Epithelial cell of esophagus (primary cell): ENCODE data around the gene SETBP1.

Experiments
- DNase-seq: peaks from one replicate; pipeline ENCODE4 v3.0.0; 2010; ENCODE audit warnings: low read depth
- H3K4me3 ChIP-seq: 2 replicates; pipeline ENCODE4 v1.5.1; 2011; ENCODE audit warnings: mild to moderate bottlenecking, low read length, control low read depth
- TF ChIP-seq, protein P1 (sequence below): IDR thresholded peaks from 2 replicates; pipeline ENCODE4 v1.5.1; 2011; ENCODE audit warnings: low read depth, mild to moderate bottlenecking, low read length, control low read depth, inconsistent platforms; ENCODE audit not compliant: insufficient read depth; ENCODE audit errors: missing control alignments

Gene SETBP1

DNA sequence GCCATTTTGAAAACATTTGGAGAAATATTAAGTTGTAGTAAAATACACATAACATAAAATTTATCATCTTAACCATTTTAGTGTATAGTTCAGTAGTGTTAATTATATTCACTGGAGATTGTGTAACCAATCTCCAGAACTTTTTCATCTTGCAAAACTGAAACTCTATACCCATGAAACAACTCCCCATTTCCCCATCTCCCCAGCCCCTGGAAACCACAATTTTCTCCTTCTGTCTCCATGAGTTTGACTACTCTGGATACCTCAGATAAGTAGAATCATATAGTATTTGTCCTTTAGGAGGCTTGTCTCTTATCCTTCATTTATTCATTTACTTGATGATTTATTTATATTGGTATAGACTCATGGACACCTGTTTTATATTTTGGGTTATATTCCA is 392.9 kb downstream of the SETBP1 start:
- TF ChIP-seq, protein P1, sequence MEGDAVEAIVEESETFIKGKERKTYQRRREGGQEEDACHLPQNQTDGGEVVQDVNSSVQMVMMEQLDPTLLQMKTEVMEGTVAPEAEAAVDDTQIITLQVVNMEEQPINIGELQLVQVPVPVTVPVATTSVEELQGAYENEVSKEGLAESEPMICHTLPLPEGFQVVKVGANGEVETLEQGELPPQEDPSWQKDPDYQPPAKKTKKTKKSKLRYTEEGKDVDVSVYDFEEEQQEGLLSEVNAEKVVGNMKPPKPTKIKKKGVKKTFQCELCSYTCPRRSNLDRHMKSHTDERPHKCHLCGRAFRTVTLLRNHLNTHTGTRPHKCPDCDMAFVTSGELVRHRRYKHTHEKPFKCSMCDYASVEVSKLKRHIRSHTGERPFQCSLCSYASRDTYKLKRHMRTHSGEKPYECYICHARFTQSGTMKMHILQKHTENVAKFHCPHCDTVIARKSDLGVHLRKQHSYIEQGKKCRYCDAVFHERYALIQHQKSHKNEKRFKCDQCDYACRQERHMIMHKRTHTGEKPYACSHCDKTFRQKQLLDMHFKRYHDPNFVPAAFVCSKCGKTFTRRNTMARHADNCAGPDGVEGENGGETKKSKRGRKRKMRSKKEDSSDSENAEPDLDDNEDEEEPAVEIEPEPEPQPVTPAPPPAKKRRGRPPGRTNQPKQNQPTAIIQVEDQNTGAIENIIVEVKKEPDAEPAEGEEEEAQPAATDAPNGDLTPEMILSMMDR: no peak
- no peak for DNase-seq
- H3K4me3 ChIP-seq: no peak overlapping the region

DNA sequence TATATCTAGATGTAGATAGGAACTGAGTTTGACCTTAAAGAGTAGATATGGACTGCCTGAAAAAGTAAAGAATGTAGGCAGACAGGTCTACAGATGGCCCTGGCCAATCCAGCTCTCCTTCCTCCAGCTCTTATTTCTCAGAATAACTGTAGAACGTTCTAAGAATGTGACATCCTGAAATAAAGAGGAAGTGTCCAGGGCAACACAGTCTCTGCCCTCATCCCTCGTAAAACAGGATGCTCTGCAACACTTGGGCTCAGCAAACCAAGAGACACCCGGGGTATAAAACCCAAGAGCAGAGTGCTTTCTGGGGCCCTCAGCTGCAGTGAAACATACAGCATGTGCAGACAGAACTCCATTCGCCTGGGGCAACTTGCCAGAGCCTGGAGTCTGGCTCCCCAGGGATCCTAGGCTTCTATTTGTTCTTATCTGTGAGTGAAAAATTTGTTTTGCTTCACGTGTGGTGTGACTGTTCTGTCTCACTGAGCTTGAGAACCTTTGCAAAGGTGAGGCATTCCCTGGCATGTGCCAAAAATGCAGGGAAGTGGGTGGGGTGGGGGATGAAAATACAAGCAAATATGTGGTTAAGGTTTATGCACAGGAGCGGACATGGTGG is 401.0 kb downstream of the SETBP1 start:
- no peak overlapping the region for H3K4me3 ChIP-seq
- TF ChIP-seq, protein P1: no peak
- peak; percentile 16 for DNase-seq

DNA sequence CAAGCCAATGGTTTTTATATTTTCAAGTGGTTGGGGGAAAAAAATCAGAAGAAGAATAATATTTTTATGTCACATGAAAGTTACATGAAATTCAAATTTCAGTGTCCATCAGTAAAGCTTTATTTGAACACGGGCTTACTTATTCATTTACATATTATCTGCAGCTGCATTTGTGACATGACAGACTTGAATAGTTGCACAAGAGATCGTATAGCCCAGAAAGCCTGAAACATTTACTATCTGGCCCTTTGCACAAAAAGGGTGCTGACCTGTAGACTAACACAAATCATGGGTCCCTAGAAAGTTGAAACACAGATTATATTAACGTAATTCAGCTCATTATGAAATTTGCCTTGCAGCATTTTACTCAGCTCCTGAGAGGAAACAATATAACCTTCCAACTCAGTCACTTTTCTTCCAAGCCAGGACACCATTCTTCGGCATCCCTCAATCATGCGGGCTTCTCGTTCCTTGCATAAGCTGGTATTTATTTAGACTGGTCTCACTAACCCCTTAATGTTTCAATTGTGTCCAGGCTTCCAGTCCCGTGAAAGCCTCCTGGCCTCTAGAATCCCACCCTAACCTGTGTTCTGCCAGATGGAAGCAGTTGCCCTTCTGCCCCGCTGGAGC is 402.7 kb downstream of the SETBP1 start:
- H3K4me3 ChIP-seq: no peak overlapping the region
- DNase-seq: no peak
- TF ChIP-seq, protein P1: no peak

DNA sequence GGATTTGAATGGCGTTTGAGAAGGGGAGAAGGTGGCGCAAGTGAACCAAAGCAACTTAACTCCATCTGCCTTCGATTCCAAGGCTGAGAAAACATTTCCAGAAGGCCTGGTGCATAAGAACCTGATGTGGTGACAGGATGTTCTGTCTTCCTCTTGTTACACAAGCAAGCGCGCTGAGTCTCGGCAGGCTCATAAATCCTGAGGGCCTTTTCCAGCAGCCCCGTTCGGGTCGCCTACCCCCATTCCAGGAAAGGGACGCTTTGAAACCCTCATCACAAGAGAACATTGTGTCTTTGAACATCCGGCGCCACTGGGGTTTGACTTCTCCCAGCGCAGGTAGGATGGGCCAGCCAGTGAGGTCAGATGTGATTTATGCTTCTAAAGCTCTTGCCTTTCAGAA is 403.5 kb downstream of the SETBP1 start:
- DNase-seq: no peak
- TF ChIP-seq, protein P1: no peak
- H3K4me3 ChIP-seq: no peak overlapping the region

DNA sequence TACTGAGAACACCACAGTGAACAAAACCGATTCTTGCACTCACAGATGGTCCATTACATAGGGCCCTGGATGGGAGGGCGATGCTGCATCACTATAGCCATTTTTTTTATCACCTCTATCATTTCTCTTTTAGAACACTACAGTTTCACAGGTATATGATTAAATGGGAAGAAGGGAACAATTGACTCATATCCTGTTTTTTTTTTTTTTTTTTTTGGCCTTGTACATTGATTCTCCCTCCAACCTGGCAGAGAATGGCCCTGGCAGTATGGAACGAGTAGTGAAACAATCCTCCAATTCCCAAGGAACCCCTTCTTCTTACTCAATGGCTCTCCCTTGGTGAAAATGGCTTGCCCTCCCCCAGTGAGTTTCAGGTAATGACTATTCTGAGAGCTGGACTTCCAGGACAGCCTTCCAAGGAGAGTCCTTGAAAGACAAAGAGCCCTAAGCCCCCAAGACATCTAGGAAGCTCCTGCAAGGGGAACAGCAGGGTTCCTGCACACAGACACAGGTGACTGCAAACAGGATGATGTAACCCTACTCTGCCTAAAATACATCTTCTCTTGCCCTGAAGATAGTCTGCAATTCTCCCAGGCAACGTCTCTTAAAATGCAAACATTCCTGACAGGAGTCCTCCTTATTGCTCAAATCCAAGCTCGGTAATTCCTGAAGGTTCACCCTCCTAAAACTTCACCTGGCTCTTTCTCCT is 405.4 kb downstream of the SETBP1 start:
- peak; percentile 7 for DNase-seq
- no peak overlapping the region for H3K4me3 ChIP-seq
- TF ChIP-seq, protein P1: no peak

DNA sequence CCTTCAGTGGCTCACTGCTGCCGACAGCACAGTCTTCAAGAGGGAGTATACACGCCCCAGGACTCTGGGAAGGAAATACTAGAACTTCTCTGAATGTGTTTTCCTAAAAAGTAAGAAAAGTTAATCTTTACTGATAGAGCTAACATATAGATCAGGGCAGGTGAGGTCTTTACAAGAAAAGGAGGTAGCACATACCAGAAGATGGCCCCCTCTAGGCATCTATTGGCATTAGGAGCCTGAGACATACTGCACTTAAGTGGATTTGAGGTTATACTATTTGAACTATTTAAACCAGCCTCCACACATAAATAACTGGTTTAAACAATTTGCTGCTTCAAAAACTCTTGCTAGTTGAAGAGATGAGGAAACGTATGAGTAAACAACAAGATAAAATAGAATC is 406.1 kb downstream of the SETBP1 start:
- TF ChIP-seq, protein P1: no peak
- no peak overlapping the region for H3K4me3 ChIP-seq
- DNase-seq: no peak
